ENCODE results near the gene STAT5B. TPM values are rescaled to one million over a fixed set of nuclear protein-coding genes. Genes with fewer than 3 reads are reported as not detected.

STAT5B gene
- total and polyA plus RNA-seq, 9 of the 15 experiments (the other 6 are each of a cell fraction or from before 2014, with no cell fraction given) = 20.8 to 176 (median 92.4) TPM

GRCh38 chr17:42322382-42323267, 46.4 kb upstream of the STAT5B start (continued):
- TF ChIP-seq ZNF217 (CRISPR knock-in tag; IDR thresholded peaks at IDR 0.05) = no peak
- no peak for TF ChIP-seq PML (IDR thresholded peaks at IDR 0.05; ENCODE audit: low read length)
- TF ChIP-seq TRIM25 (IDR thresholded peaks at IDR 0.05; ENCODE audit: borderline replicate concordance) = no peak
- TF ChIP-seq ATF7 (IDR thresholded peaks at IDR 0.05) = peak; percentile 59; the same call in 1 of the 2 replicates
- no peak for TF ChIP-seq ZFP30 (CRISPR knock-in tag; IDR thresholded peaks at IDR 0.05; ENCODE audit: borderline replicate concordance)
- peak in 1 of 2 experiments; percentile 45; a peak in 1 of 4 replicates for TF ChIP-seq SRF (CRISPR knock-in tag; IDR thresholded peaks at IDR 0.05)
- no peak for TF ChIP-seq EZH2 (IDR thresholded peaks at IDR 0.05; ENCODE audit: borderline replicate concordance, low read depth, low read length)
- no peak for TF ChIP-seq HDGF (IDR thresholded peaks at IDR 0.05)
- peak; percentile 53; the same call in 1 of the 2 replicates for TF ChIP-seq ZNF197 (CRISPR knock-in tag; IDR thresholded peaks at IDR 0.05; ENCODE audit: low read depth)
- no peak for TF ChIP-seq ZNF311 (CRISPR knock-in tag; IDR thresholded peaks at IDR 0.05)
- no peak for TF ChIP-seq GATAD2A (IDR thresholded peaks at IDR 0.05)
- no peak for TF ChIP-seq ZNF407 (IDR thresholded peaks at IDR 0.05; ENCODE audit: low read depth)
- no peak for TF ChIP-seq UBTF (IDR thresholded peaks at IDR 0.05; ENCODE audit: borderline replicate concordance in 1 of 2, low read depth in 2 of 2, low read length in 2 of 2)
- 0 out of 2 replicates have a peak, but pooled peaks have one; percentile 13 for TF ChIP-seq MAX (CRISPR knock-in tag; IDR thresholded peaks at IDR 0.05)

Data from K562 (cell line).